Chondrocyte (in vitro differentiated cells): ENCODE measurements around the gene ARFGEF3. TPM values are rescaled to one million over a fixed set of nuclear protein-coding genes. Genes with fewer than 3 reads are reported as not detected.

Experiments
- DNase-seq: peaks from one replicate; pipeline ENCODE4 v3.0.0; 2021; ENCODE audit warnings: mixed read lengths, low spot score
- H3K27ac Mint-ChIP-seq: one replicate; pipeline ENCODE4 v1.8.0; 2021; ENCODE audit warnings: mild to moderate bottlenecking, moderate library complexity, mixed read lengths; ENCODE audit not compliant: unreplicated experiment
- H3K27me3 Mint-ChIP-seq: 2 replicates; pipeline ENCODE4 v1.8.0; 2021; ENCODE audit warnings: low read depth, mixed read lengths
- H3K36me3 Mint-ChIP-seq: 2 replicates; pipeline ENCODE4 v1.8.0; 2021; ENCODE audit warnings: low read depth, mixed read lengths
- H3K4me1 Mint-ChIP-seq: 2 replicates; pipeline ENCODE4 v1.8.0; 2021; ENCODE audit warnings: low read depth, mild to moderate bottlenecking, mixed read lengths
- H3K4me3 Mint-ChIP-seq: one replicate; pipeline ENCODE4 v1.8.0; 2021; ENCODE audit warnings: mild to moderate bottlenecking, moderate library complexity, mixed read lengths; ENCODE audit not compliant: unreplicated experiment
- H3K9me3 Mint-ChIP-seq: 2 replicates; pipeline ENCODE4 v1.8.0; 2021; ENCODE audit warnings: low read depth, mixed read lengths
- CTCF ChIP-seq: fragments of 200-600 bp; sonication (generic); IDR thresholded peaks from 2 replicates; pipeline ENCODE4 v1.5.0; 2021; ENCODE audit warnings: antibody characterized with exemption, mild to moderate bottlenecking, moderate library complexity
- total RNA-seq: library from RNA; stranded (reverse); gene quantifications from 3 replicates; pipeline ENCODE4 v1.2.1, GENCODE V29; 2021

The ARFGEF3 gene
- total RNA-seq, 1 donor from 2014 or later: 2.7 TPM

- no peak for TF ChIP-seq CTCF
- peaks cover 6% of the 10 kb centered on the region for H3K9me3 Mint-ChIP-seq
Observed at GRCh38 chr6:138370631-138371451, 209.1 kb downstream of the ARFGEF3 start.

GRCh38 chr6:138371452-138371711 lies 209.6 kb downstream of the ARFGEF3 start:
- Mint-ChIP-seq H3K4me1 (no peaks in the 10 kb centered on the region), H3K27me3 (peaks cover 3% of the 10 kb centered on the region), H3K27ac (no peak overlapping the region), H3K9me3 (peaks cover 6% of the 10 kb centered on the region), H3K36me3 (peaks cover 4% of the 10 kb centered on the region), H3K4me3 (no peak overlapping the region)
- no peak for DNase-seq
- TF ChIP-seq CTCF: no peak

More at GRCh38 chr6:138370631-138371451, 209.1 kb downstream of the ARFGEF3 start:
- H3K36me3 Mint-ChIP-seq: peaks cover 4% of the 10 kb centered on the region
- no peaks in the 10 kb centered on the region for H3K4me1 Mint-ChIP-seq
- no peak overlapping the region for H3K4me3 Mint-ChIP-seq
- DNase-seq: no peak
- H3K27ac Mint-ChIP-seq: no peak overlapping the region
- peaks cover 4% of the 10 kb centered on the region for H3K27me3 Mint-ChIP-seq

- Mint-ChIP-seq H3K36me3 (peaks cover 4% of the 10 kb centered on the region), H3K4me1 (no peaks in the 10 kb centered on the region), H3K27me3 (peaks cover 3% of the 10 kb centered on the region), H3K4me3 (no peak overlapping the region), H3K27ac (no peak overlapping the region), H3K9me3 (peaks cover 6% of the 10 kb centered on the region)
- no peak for TF ChIP-seq CTCF
- DNase-seq: no peak
Observed at GRCh38 chr6:138371720-138372119, 210.0 kb downstream of the ARFGEF3 start.

GRCh38 chr6:138372711-138373463 lies 211.1 kb downstream of the ARFGEF3 start:
- no peak overlapping the region for H3K4me3 Mint-ChIP-seq
- H3K36me3 Mint-ChIP-seq: no peaks in the 10 kb centered on the region
- peak; percentile 28 for TF ChIP-seq CTCF
- no peaks in the 10 kb centered on the region for H3K4me1 Mint-ChIP-seq
- no peaks in the 10 kb centered on the region for H3K9me3 Mint-ChIP-seq
- DNase-seq: no peak
- H3K27ac Mint-ChIP-seq: no peak overlapping the region
- H3K27me3 Mint-ChIP-seq: no peaks in the 10 kb centered on the region

GRCh38 chr6:138374230-138374629 lies 212.5 kb downstream of the ARFGEF3 start:
- Mint-ChIP-seq H3K4me3 (no peak overlapping the region), H3K4me1 (no peaks in the 10 kb centered on the region), H3K36me3 (no peaks in the 10 kb centered on the region), H3K27me3 (no peaks in the 10 kb centered on the region), H3K27ac (no peak overlapping the region), H3K9me3 (no peaks in the 10 kb centered on the region)
- no peak for DNase-seq
- no peak for TF ChIP-seq CTCF
